Left lung (tissue), 10 donors: ENCODE results near the gene DOCK10. TPM values are rescaled to one million over a fixed set of nuclear protein-coding genes. Genes with fewer than 3 reads are reported as not detected.

Source experiments
- ATAC-seq: fragments of 200-7000 bp; cut with Tn5 transposase; one replicate; pipeline ENCODE4 v1.9.1; 2020; ENCODE audit warnings: moderate library complexity
- DNase-seq, 4 donors: peaks; one replicate each; pipeline ENCODE4 v3.0.0-alpha.2; 2013 to 2020
- H3K27ac ChIP-seq, 2 donors: fragments of 200-600 bp; sonication (generic) in 1 of 2; one replicate each; pipeline versions ENCODE4 v1.5.0 to v1.8.0; 2020 to 2021
- H3K27me3 ChIP-seq, 2 donors: fragments of 200-600 bp; sonication (generic) in 1 of 2; one replicate each; pipeline versions ENCODE4 v1.5.0 to v1.8.0; 2020 to 2021
- H3K36me3 ChIP-seq, 2 donors: fragments of 200-600 bp; sonication (generic) in 1 of 2; one replicate each; pipeline versions ENCODE4 v1.5.0 to v1.8.0; 2020 to 2021
- H3K4me1 ChIP-seq, 2 donors: fragments of 200-600 bp; one replicate each; pipeline ENCODE4 v1.8.0; 2021
- H3K4me3 ChIP-seq, 2 donors: fragments of 200-600 bp; sonication (generic) in 1 of 2; one replicate each; pipeline versions ENCODE4 v1.5.0 to v1.8.0; 2020 to 2021; ENCODE audit warnings: mild to moderate bottlenecking in 1 of 2
- H3K9me3 ChIP-seq, 2 donors: fragments of 200-600 bp; sonication (generic) in 1 of 2; one replicate each; pipeline versions ENCODE4 v1.5.0 to v1.8.0; 2020 to 2021
- CTCF ChIP-seq, 2 donors: fragments of 200-600 bp; sonication (generic) in 1 of 2; IDR thresholded peaks; one replicate each; pipeline versions ENCODE4 v1.5.0 to v1.8.0; 2021; ENCODE audit warnings: antibody characterized with exemption in 2 of 2
- intact Hi-C, 2 donors: fragments of 100-400 bp; cut with DNase I; formaldehyde crosslinking; loops; one replicate each; pipeline versions ENCODE4 v1.11.2 to v1.14.2; 2022
- polyA plus RNA-seq, 6 donors: library from polyadenylated mRNA; unstranded; fragments of 120-200 nt; gene quantifications; one replicate each; pipeline ENCODE4 v1.2.1, GENCODE V29; 2013; ENCODE audit not compliant: insufficient read length in 6 of 6
- total RNA-seq, 2 donors: library from RNA; stranded (reverse); fragmentation: NEBNext Ultra II Directional; extraction: Animal tissue kit (Norgen Biotek cat#: 25700); gene quantifications; one replicate each; pipeline ENCODE4 v1.2.1, GENCODE V29; 2021
- donor health status: DM: no; HTN: yes; CAD: no.
- donor health status: DM: no; HTN: no; CAD: no.

Gene DOCK10
- total and polyA plus RNA-seq, 8 donors, result 17.8 to 55.9 (median 45.6) TPM

GRCh38 chr2:225017098-225017685, 25.1 kb downstream of the DOCK10 start:
- H3K27me3 ChIP-seq, result no peaks in the 10 kb centered on the region
- DNase-seq, result no peak
- TF ChIP-seq CTCF (IDR thresholded peaks at IDR 0.05), result no peak

GRCh38 chr2:225013425-225014365, 28.6 kb downstream of the DOCK10 start:
- Histone ChIP-seq H3K4me1 (peaks cover 3 to 12% of the 10 kb centered on the region in 2 donors), H3K36me3 (no peaks in the 10 kb centered on the region), H3K27ac (no peak overlapping the region), H3K27me3 (no peaks in the 10 kb centered on the region), H3K4me3 (no peak overlapping the region), H3K9me3 (no peaks in the 10 kb centered on the region)
- intact Hi-C loops, result no loop called here
- ATAC-seq (peak; percentile 91), DNase-seq (peak in 1 of 4 donors; percentile 70)
- no peak for TF ChIP-seq CTCF (IDR thresholded peaks at IDR 0.05)

More at GRCh38 chr2:225017098-225017685, 25.1 kb downstream of the DOCK10 start:
- intact Hi-C loops, result no loop called here
- Histone ChIP-seq H3K4me3 (no peak overlapping the region), H3K4me1 (peaks cover 3 to 4% of the 10 kb centered on the region in 2 donors), H3K9me3 (no peaks in the 10 kb centered on the region), H3K27ac (no peak overlapping the region), H3K36me3 (no peaks in the 10 kb centered on the region)
- ATAC-seq, result no peak

- Histone ChIP-seq H3K9me3 (no peaks in the 10 kb centered on the region), H3K36me3 (no peaks in the 10 kb centered on the region), H3K4me1 (peaks cover 3 to 14% of the 10 kb centered on the region in 2 donors), H3K27ac (no peak overlapping the region), H3K4me3 (no peak overlapping the region), H3K27me3 (no peaks in the 10 kb centered on the region)
- TF ChIP-seq CTCF (IDR thresholded peaks at IDR 0.05), result no peak
- ATAC-seq, result no peak
- no peak for DNase-seq
- intact Hi-C loops, result no loop called here
Observed at GRCh38 chr2:225011585-225011984, 30.7 kb downstream of the DOCK10 start.

- no peaks in the 10 kb centered on the region for H3K9me3 ChIP-seq
- TF ChIP-seq CTCF (IDR thresholded peaks at IDR 0.05), result no peak
- intact Hi-C loops, result no loop called here
Observed at GRCh38 chr2:225010804-225011203, 31.5 kb downstream of the DOCK10 start.

GRCh38 chr2:225009768-225010167, 32.5 kb downstream of the DOCK10 start:
- H3K27ac ChIP-seq, result no peak overlapping the region
- H3K36me3 ChIP-seq, result no peaks in the 10 kb centered on the region
- no peaks in the 10 kb centered on the region for H3K27me3 ChIP-seq
- DNase-seq, result no peak
- H3K9me3 ChIP-seq, result no peaks in the 10 kb centered on the region
- peaks cover 3 to 14% of the 10 kb centered on the region in 2 donors for H3K4me1 ChIP-seq
- H3K4me3 ChIP-seq, result no peak overlapping the region
- intact Hi-C loops, result no loop called here
- no peak for TF ChIP-seq CTCF (IDR thresholded peaks at IDR 0.05)
- ATAC-seq, result peak; percentile 52

More at GRCh38 chr2:225010804-225011203, 31.5 kb downstream of the DOCK10 start:
- Histone ChIP-seq H3K4me1 (peaks cover 3 to 14% of the 10 kb centered on the region in 2 donors), H3K27ac (no peak overlapping the region), H3K4me3 (no peak overlapping the region), H3K27me3 (no peaks in the 10 kb centered on the region), H3K36me3 (no peaks in the 10 kb centered on the region)
- no peak for ATAC-seq
- no peak for DNase-seq
